Central memory CD4-positive, alpha-beta T cell (primary cell): Measurements from ENCODE around the gene UMAD1.

Source experiments
- DNase-seq: peaks from one replicate; pipeline ENCODE4 v3.0.0; 2022

UMAD1 gene

DNA sequence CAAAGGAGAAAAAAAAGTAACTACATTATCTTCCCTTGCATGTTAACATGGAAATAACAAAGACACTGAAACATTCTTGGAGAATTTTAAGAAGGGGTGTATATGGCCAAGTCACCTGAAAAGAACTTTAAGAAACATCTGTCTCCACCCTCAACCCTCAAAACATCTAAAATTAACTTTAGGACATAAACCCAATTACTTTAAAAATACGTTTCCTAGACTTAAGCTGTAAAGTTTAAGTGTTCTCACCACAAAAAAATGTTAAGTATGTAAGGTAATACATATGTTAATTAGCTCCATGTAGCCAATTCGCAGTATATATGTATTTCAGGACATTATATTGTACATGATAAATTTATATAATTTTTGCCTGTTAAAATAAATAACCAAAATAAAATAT, 257.0 kb downstream of the UMAD1 start:
- no peak for DNase-seq

DNA sequence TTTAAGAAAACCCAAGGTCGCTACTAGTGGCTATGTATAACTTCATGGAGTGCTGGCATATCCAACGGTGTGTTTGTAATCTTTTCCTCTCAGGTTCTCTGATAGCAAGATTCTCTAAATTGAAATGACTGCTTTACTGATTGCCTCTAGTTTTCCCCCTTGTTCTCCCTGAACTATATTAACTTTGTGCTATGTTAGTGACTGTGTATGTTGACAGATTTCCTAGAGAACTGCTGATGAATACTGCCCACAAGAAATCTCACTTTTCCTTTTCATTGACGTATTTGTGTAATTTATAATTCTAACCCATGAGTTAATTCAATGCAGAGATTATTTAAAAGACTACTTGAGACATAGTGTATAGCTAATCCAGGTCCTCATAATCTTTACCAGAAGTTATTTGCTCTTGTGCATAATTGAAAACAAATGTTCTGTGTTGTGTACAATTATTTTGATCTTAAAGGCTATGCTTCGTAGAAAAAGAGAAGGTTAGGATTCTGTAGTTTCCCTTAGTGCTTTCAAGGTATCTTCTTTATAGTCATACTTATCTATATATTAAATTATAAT, 257.5 kb downstream of the UMAD1 start:
- DNase-seq: no peak

DNA sequence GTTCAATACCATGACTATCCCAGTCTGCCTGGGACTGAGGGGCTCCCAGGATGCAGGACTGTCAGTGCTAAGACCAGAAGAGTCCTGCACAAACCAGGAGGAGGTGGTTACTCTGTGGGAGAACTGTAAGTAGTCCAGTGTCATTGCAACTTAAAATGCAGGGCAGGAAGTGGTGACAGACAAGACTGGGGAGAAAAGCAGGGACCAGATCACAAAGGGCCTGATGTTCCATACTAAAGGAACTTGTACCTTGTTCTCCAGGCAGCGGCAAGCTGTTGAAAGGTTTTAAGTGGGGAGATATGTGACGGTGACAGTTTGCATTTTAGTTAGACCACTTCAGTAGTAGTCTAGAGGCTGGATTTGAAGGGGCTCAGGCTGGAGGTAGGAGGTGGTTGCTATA, 262.3 kb downstream of the UMAD1 start:
- no peak for DNase-seq

DNA sequence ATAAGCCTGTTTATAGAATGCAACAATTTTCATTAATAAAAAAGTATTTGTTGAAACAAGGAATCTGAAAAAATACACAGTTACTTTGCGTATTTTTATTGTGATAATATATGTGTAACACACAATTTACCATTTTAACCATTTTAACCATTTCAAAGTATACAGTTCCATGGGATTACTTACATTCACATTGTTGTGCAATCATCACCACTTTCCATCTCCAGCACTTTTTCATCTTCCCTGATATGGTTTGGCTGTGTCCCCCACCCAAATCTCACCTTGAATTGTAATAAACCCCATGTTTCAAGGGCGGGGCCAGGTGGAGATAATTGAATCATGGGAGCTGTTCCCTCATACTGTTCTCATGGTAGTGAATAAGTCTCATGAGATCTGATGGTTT, 266.8 kb downstream of the UMAD1 start:
- no peak for DNase-seq

DNA sequence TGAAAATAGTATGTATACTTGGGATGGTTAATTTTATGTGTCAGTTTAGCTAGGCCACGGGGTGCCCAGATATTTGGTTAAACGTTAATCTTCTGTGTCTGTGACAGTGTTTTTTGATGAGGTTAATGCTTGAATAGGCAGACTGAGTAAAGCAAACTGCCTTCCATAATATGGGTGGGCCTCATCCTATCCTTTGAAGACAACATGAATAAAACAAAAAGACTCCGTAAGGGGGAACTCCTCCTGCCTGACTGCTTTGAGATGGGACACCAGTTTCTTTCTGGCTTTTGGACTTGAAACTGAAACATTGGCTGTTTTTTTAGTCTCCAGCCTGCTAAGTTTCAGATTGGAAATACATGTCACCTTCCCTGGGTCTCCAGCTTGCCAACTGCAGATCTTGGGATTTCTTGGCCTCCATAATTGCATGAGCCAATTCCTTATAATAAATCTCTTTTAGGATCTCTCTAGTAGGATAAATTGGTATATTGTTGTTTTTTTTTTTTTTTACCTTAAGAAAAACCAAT, 268.1 kb downstream of the UMAD1 start:
- no peak for DNase-seq

DNA sequence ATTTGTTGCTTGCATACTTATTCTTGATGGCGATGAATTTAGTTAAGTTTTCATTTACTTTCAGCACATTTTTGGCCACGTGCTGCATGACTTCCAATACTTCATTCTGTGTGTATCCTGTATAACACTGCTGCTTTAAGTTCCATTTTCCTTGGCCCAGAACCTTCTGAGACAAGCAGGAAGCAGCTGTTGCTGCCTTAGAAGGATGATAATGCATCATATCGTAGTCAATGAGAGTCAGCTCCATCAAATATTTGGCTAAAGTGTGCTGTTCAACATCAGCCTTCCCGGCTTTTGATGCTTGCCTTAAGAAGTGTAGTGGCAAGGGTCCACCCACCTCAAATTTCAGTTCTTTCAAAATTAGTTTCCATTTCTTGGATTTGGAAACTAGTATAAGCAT, 268.8 kb downstream of the UMAD1 start:
- no peak for DNase-seq

DNA sequence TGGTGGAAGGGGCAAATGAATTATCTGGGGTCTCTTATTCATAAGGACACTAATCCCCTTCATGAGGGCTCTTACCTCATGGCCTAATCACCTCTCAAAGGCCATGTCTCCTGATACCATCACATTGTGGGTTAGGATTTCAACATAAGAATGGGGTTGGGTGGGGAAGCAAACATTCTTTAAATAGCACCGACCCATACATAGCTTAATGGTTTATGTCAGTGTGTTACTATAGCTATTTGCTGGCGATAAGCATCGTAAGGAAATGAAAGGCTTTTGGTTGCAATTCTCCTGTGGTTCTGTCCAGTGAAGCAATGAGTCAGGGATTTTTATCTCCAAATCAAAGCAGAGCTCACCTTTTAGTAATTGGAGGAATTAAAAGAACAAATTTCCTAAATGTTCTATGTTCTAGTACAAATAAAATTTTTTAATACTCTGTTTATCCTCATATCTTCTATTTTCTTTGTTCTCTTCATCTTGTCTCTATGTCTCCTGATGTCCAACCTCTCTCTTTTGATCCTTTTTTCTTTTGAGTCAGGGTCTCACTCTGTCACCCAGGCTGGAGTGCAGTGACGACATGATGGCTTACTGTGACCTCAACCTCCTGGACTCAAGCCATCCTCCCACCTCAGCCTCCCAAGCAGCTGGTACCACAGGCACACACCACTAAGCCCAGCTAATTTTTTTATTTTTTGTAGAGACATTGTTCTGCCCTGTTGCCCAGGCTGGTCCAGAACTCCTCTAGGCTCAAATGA, 271.0 kb downstream of the UMAD1 start:
- DNase-seq: no peak

DNA sequence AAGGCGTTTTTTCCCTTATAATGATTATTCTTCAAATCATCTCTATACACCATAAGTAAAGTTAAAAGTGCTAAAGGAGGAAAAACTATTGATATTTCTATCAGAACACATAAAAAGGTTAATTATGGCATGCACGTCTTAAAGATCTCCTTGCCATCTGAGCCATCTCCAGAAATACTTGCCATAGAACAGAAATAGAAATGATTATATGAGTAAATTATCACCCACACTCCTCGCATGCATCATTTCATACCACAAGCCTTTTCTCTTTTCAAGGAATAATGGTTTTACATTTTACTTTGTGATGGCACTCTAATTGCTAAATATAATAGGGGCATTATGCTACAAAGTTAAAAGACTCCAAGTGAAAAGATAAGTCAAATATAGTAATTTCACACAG, 272.4 kb downstream of the UMAD1 start:
- DNase-seq: no peak

DNA sequence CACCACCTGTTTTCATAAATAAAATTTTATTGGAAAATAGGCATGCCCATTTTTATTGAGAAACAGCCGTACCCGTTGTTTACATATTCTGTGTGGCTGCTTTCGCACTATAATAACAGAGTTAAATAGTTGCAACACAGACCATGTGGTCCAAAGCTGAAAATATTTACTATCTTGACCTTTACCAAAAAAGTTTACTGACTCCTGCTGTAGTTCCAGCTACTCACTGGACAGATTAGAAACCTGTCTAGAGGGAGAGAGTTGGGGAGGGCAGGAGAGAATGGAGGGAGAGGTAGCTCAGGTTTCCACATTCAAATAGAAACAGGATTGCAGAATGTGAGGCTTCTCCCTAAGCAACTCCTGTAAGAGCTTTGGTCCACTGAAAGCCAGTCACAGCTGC, 273.0 kb downstream of the UMAD1 start:
- no peak for DNase-seq

DNA sequence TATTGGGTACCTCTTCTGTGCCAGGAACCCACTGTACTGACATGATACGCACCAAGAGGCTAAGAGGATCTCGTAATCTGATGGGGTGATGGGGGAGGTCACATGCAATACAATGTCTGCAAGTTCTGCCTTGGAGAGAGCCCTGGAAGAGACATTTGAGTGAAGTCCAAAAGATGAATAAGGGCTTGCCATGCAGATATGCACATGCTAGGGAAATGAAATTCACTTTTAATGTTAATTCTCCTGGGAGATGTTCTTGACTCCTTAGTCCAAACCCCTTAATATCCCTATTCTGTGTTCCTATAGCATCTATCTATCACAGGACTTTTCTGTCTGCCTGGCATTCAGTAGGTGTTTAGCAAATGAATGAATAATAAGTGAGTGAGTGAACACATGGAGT, 274.0 kb downstream of the UMAD1 start:
- DNase-seq: no peak

DNA sequence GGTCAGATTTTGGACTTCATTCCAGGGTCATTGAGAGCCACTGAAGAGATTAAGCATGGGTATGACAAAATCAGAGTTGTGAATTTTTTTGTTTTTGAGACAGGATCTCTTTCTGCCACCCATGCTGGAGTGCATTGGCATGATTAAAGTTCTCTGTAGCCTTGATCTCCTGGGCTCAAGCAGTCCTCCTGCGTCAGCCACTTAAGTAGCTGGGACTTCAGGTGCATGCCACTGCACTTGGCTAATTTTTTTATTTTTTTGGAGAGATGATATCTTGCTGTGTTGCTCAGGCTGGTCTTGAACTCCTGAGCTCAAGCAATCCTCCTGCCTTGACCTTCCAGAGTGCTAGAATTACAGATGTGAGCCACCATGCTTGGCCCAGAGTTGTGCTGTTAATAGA, 275.5 kb downstream of the UMAD1 start:
- no peak for DNase-seq

DNA sequence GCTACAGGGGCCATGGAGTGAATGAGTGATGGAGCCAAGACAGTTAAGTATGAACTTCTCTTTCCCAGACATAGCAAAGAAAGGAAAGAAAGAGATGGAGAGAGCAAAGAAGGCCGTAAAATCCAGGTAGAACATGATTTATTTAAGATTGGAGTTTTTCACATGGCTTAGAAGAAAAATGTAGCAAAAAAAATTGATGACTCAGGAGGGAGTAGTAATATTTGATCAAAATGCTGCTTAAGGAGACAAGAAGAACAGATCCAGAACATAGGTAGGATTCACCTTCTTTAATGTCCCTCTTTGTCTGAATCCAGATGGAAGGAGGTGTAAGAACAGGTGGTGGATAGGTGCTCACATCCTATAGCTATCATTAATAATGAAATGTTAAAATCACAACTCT, 277.0 kb downstream of the UMAD1 start:
- no peak for DNase-seq

DNA sequence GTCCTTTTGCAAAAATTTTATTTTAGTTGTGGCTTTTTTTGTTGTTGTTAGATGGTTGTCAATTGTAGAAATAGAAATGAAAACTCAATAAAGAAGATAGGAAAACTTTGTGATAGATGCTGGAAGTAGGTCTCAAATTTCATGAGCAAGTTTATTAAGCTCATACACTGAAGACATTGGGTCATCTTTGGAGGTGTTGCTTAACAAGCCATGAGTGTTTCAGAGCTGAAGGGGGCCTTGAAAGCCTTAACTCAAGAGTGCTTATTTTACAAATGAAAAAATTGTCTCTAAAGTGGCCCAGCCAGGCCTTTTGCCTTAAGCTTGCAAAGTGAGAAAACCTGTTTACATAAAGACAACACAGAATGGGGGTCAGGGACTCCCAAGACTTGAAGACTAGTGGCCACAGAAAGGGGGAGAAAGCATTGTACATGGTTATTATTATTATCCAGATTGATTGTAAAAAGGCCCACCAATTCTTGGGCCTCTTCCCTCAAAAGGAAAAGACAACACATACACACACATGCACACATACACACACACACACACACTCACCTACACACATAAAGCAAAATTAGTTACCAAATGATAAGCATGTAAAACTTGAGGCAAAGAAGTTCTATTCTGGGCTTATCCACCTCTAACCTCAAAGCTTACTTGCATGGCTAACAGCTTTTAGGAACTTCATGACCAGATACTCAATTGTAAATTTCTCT, 278.3 kb downstream of the UMAD1 start:
- DNase-seq: no peak

DNA sequence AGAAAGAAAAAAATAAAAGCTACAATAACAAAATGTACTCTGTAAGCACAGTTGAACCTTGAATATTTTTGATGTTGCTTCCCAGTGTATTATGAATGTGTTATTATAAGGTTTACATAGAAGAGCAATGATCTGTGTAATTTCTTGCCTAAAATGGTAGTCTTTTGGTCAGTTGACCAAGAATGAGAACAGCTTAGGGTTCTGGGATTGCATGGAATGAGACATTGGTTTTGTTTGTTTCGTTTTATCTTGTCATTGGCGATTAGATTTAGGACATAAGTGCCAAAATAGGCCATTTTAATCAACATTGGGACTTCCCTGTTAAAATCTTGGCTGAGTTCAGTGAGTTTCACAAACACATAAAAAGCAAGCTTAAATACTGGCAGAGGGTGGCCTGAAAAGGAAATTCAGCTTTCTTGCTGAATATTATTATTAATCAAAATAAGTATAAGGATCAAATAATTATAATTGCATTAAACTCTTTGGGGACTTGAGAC, 278.9 kb downstream of the UMAD1 start:
- DNase-seq: no peak

DNA sequence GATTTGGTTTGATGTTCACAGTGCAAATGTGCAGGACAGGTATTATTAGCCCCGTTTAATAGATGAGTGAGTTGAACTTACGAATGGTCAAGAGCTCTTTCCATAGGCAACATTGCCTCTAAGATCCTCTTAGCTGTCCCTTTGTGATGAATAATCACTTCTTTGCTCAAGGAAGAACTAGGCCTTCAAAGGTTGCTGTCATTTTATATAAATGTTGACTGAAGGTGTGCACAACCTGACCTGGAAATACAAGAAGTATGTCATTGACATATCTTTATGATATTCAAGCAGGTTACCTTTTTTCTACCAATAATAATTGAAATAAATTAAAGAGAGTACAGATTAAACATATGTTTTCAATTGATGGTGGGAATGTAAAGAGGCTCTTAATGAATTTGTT, 279.5 kb downstream of the UMAD1 start:
- DNase-seq: no peak

DNA sequence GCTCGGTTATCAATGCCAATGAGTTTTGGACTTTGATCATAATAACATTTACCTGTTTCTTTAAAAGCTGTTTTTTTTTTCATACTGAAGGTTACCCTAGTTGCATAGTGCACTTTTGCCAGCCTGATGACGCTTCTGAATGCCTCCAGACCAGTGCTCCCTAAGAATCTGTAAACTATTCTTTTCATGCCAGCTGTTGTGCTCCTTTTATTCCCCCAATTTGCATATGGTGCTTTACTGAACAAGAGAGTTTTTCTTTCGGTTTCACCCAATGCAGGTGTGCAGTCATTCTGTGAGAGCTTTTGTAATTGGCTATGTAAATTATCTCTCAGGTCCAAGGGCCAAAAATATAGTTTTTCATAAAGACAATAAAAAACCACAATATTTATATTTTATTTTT, 279.9 kb downstream of the UMAD1 start:
- DNase-seq: peak; percentile 43

DNA sequence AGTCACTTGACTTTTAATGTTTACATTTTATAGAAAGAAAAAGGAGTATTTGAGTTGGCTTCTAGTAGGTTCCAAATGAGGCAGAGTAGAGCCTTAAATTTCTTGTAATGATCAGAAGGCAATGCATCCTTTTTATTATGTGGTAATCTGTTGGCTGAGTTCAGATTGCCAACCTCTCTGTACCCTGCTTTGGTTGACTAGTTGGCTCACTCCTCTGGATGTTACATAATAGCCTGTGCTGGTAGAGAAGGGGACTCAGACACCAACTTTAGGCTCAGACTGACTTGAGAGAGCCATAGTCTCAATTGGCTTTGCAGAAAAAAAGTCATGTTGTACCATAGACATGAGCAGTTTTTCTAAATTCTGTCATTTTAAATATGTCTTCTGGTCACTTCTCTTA, 281.3 kb downstream of the UMAD1 start:
- DNase-seq: no peak

DNA sequence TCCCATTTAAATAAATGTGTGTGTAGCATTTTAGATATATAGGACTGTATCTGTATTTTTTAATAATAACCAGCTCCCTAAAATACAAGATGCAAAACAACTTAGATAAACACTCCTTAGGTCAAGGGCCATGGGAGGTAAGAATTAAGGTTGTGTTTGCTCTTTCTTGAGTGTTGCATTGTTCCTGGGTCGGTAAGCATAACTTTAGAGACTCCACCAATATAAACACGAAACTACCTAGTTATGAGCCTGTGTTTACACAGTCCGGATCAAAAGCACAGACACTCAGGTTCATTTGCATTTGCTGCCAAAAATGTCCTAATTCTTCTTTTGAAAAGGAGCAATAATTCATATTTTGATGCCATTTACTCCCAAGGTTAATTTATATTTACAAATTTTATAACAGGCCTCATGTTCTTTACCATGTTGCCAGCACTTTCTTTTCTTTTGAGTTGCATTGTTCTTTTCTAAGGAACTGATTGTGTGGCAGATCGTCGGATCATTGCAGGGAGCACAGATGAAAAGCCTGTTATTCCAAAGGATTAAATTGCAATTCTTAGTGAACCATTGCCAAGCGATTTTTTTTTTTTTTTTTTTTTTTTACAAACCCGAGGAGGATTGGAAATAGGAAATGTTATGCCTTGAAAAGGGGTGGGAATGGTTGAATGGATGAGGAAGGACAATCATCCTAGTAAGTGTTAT, 282.3 kb downstream of the UMAD1 start:
- no peak for DNase-seq

DNA sequence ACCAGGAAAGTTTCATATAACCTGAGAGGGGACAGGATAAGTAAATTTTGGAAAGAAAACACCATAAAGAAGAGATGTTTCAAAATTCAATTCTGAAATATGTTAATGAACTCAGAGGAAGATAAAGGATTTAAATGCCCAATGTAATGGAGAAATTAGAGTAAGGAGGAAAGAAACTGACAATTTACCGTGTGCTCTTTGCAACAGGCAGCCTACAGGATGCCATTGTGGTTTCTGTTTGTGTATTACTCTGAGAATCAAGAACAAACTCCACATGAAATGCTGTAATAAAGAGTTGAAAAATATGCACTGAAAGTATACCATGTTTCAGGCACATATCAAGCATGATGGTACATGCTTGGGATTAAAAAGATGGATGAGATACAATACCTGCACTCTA, 283.3 kb downstream of the UMAD1 start:
- no peak for DNase-seq

DNA sequence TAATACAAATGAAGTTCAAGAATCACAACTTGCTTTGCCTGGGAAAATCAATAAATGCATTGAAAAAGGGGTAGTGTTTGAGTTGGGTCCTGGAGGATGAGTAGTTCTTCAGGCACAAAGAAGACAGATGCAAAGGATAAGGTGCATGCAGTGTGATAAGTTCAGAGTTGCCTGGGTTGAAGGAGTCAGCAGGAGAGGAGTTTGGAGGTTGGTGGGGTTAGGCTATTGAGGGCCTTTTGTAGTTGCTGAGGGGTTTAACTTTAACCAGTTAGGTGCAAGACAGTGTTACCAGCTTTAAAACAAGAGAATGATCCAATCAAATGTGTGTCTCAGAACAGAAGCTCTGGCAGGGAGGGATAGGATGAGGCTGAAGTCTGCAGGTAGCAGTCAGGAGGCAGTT, 283.8 kb downstream of the UMAD1 start:
- no peak for DNase-seq
